ENCODE measurements around the gene VAMP5.
"Not testable (repeated sequence)": the region's sequence is repeated elsewhere in the genome, so short reads cannot be mapped to it uniquely, and the experiment has no call there.

The VAMP5 gene

DNA sequence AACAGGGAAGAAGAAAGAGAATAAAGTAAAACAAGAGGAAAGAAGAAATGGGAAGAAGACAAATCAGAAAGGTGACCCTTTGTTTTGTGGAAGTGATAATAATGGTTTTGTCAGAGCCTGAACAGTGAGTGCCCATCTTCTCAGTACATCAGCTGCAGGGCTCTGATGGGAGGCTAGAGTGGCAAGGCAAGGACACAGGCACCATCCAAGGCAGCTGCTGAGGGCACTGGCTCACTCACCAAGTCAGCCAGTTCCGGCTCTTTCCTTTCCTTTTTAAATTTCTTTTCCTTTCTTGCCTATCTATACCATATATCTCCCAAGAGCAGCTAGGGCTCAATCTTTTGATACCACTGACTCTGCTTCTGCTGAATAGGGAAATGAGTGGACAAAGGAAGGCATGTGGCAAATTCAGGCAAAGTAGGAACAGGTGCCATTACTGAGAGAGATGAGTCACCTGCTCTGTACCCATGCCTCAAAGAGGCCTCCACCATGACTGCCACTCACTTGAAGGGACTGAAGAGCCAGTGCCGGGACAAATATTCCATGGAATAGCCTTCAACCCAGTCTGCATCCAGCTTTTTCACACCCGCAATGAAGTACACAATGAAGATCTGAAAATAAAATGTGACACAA is 29.1 kb upstream of the VAMP5 start:
- TF ChIP-seq TAF1 (IDR thresholded peaks at IDR 0.05; ENCODE audit: borderline replicate concordance, low read depth, low read length) (no peak), POLR2AphosphoS5 (IDR thresholded peaks at IDR 0.05; ENCODE audit: low read depth, low read length) (no peak), POLR2A (IDR thresholded peaks at IDR 0.05; ENCODE audit: low read depth, low read length) (no peak)
- FAIRE-seq (no peak), DNase-seq (ENCODE audit: insufficient read length) (no peak)

DNA sequence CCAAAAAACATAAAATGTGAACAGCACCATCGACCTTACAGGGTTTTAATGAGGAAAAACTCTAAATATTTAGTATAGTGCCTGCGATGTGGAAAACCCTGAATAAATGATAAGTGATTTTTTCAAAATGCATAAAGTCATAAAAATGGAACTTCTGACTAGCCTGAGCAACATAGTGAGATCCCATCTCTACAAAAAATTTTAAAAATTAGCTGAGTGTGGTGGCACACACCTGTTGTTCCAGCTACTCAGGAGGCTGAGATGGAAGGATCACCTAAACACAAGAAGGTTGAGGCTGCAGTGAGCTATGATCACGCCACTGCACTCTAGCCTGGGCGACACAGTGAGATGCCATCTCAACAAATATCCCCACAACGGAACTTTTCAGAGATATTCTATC is 27.1 kb upstream of the VAMP5 start:
- no peak for TF ChIP-seq POLR2A (IDR thresholded peaks at IDR 0.05; ENCODE audit: low read depth, low read length)
- no peak for FAIRE-seq
- no peak for DNase-seq (ENCODE audit: insufficient read length)

DNA sequence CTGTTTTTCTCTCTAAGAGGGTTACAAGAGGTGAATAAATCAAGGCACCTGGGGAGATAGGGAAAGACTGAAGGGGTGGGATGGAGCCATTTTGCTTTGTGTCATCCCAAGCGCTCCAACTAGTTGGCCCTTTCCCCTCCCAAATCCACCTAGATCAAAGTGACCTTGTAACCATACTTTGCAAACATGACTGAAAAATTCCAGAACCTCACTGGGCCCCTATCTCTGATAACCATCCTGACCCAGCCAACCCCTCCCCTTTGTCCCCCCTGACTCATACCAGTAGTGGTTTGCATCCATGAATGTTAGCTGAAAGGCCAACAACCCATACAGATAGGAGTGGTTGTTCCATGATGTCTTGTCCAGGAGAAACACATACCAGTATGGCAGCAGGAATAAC is 26.1 kb upstream of the VAMP5 start:
- no peak for DNase-seq (ENCODE audit: insufficient read length)
- no peak for TF ChIP-seq POLR2A (IDR thresholded peaks at IDR 0.05; ENCODE audit: low read depth, low read length)
- no peak for TF ChIP-seq TAF1 (IDR thresholded peaks at IDR 0.05; ENCODE audit: borderline replicate concordance, low read depth, low read length)
- no peak for TF ChIP-seq POLR2AphosphoS5 (IDR thresholded peaks at IDR 0.05; ENCODE audit: low read depth, low read length)
- no peak for FAIRE-seq

DNA sequence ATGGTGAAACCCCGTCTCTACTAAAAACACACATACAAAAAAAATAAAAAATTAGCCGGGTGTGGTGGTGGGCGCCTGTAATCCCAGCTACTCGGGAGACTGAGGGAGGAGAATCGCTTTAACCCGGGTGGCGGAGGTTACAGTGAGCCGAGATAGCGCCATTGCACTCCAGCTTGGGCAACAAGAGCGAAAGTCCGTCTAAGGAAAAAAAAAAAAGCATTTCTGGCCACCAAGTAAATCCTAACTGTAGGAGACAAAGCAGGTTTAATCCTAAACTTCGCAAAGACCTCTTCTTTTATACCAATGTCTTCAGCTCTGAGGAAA is 23.9 kb upstream of the VAMP5 start:
- FAIRE-seq; DNase-seq (ENCODE audit: insufficient read length): not testable (repeated sequence)

DNA sequence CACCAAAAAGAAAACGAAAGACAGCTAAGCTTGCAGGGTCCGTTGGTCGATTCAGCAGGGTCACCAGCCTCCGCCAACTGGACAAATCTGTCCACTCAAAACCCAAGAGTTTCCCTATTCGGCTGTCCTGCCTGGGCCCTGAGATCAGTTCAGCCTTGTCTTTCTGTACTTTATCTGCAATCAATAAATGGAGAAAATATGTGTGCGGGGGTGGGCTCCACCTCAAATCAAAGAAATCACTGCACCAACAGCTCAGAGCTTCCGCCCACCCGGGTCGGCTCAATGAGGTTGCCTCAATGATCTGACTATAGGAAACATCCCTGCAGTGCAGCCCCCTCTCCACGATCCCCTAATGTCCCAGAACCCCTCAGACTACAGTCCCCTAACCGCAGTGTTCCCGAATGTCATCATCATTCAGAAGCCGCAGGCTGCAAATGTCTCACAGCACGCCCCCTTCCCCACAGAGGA is 23.4 kb upstream of the VAMP5 start:
- FAIRE-seq (no peak), DNase-seq (ENCODE audit: insufficient read length) (no peak)
- no peak for TF ChIP-seq POLR2A (IDR thresholded peaks at IDR 0.05; ENCODE audit: low read depth, low read length)
- TF ChIP-seq POLR2AphosphoS5 (IDR thresholded peaks at IDR 0.05; ENCODE audit: low read depth, low read length) = no peak
- no peak for TF ChIP-seq TAF1 (IDR thresholded peaks at IDR 0.05; ENCODE audit: borderline replicate concordance, low read depth, low read length)

DNA sequence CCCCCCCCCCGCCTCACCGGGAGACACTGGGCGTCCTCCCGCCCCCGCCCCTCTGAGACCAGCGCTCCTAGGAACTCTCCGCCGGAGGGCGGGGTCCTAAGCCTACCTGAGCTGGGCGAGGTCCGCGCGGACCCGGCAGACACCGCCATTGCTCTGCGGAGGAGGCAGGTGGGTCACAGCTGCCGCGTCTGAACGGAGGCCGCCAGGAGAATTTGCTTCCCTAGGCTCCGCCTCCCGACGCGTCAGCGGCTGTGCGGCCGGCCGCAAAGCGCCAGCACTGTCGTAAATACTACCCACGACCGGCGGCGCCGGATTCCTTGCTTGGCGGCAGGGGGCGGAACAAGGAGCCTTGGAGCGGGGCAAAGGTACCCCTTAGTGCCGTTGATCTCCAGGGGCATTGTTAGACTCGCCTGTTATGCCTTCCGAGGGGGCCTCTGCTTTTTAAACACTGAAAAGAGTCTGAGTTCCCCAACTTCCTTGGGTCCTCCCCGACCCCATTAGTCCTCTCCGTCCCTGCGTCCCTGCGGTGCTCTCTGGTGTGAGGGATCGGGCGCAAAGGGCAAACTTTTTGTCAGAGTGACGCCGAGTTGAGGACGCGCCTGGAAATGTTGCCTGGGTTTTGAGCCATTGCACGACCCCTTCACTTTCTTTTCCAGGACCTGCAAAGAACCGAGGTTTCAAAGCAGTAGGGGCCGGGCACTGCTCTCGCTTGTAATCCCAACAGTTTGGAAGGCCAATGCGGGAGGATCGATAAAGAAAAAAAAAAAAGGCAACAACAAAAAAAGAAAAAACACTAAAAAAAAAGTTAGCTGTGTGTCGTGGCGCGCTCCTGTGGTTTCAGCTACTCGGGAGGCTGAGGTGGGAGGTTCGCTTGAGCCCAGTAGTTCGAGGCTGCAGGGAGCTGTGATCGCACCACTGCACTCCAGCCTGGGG is 22.7 kb upstream of the VAMP5 start, which contains the start of gene GGCX:
Gene GGCX, minus strand, starts transcription at position 214 of the 933 bp plus-strand sequence. Its CDS starts 65 bp downstream, at position 149.
- FAIRE-seq (peak; percentile 96), DNase-seq (ENCODE audit: insufficient read length) (peak; percentile 91)
- TF ChIP-seq TAF1 (IDR thresholded peaks at IDR 0.05; ENCODE audit: borderline replicate concordance, low read depth, low read length) (peak; percentile 89), POLR2AphosphoS5 (IDR thresholded peaks at IDR 0.05; ENCODE audit: low read depth, low read length) (peak; percentile 89), POLR2A (IDR thresholded peaks at IDR 0.05; ENCODE audit: low read depth, low read length) (peak; percentile 96)

DNA sequence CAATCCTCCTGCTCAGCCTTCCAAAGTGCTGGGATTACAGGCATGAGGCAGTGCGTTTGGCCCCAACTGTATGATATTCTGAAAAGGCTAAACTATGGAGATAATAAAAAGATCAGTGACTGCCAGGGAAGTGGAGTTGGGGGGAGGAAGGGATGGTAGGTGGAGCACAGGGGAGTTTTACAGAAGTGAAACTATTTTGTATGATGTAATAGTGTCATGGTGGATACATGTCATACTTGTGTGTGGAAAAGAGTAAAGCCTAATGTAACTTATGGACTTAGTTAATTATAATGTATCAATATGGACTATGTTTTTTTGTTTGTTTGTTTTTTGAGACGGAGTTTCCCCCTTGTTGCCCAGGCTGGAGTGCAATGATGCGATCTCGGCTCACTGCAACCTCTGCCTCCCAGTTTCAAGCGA is 20.1 kb upstream of the VAMP5 start:
- TF ChIP-seq POLR2A (IDR thresholded peaks at IDR 0.05; ENCODE audit: low read depth, low read length) = no peak
- TF ChIP-seq TAF1 (IDR thresholded peaks at IDR 0.05; ENCODE audit: borderline replicate concordance, low read depth, low read length) = no peak
- TF ChIP-seq POLR2AphosphoS5 (IDR thresholded peaks at IDR 0.05; ENCODE audit: low read depth, low read length) = no peak
- no peak for FAIRE-seq
- no peak for DNase-seq (ENCODE audit: insufficient read length)

DNA sequence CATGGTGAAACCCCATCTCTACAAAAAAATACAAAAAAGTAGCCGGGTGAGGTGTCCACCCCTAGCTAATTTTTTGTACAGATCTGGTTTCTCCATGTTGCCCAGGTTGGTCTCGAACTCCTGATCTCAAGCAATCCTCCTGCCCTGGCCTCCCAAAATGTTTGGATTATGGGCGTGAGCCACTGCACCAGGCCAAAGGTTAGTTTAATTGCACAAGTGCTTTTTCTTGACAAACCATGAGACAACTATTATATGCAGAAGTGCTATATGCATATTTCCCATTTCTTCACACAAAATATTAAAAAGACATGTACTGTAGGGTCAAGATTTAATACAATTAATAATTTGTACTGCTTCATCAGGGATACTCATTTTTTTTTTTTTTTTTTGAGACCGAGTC is 18.0 kb upstream of the VAMP5 start:
- DNase-seq (ENCODE audit: insufficient read length) = no peak
- FAIRE-seq = no peak
- TF ChIP-seq POLR2AphosphoS5 (IDR thresholded peaks at IDR 0.05; ENCODE audit: low read depth, low read length) (no peak), POLR2A (IDR thresholded peaks at IDR 0.05; ENCODE audit: low read depth, low read length) (no peak), TAF1 (IDR thresholded peaks at IDR 0.05; ENCODE audit: borderline replicate concordance, low read depth, low read length) (no peak)

DNA sequence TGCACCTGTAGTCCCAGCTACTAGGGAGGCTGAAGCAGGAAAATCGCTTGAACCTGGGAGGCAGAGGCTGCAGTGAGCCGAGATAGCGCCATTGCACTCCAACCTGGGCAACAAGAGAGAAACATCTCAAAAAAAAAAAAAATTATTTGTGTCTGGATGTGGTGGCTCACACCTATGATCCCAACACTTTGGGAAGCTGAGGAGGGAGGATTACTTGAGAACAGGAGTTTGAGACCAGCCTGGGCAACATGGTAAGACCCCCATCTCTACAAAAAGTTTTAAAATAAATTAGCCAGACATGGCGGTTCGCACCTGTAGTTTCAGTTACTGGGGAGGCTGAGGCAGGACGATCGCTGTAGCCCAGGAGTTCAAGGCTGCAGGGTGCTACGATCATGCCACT is 8.5 kb upstream of the VAMP5 start:
- no peak for DNase-seq (ENCODE audit: insufficient read length)
- no peak for TF ChIP-seq POLR2AphosphoS5 (IDR thresholded peaks at IDR 0.05; ENCODE audit: low read depth, low read length)
- no peak for TF ChIP-seq POLR2A (IDR thresholded peaks at IDR 0.05; ENCODE audit: low read depth, low read length)
- TF ChIP-seq TAF1 (IDR thresholded peaks at IDR 0.05; ENCODE audit: borderline replicate concordance, low read depth, low read length) = no peak
- FAIRE-seq = no peak

DNA sequence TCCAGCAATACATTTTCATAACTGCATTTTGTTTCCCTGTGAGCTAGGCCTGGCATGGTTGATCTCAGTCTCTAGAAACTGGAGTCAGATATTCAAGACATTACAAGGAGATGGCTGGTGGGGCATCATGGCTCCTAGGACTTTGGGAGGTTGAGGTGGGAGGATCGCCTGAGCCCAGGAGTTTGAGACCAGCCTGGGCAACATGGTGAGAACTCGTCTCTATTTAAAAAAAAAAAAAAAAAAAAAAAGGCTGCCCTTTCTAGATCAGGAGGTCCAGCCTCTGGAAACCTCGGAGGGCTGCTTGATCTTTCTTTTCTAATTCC is 7.2 kb upstream of the VAMP5 start:
- DNase-seq (ENCODE audit: insufficient read length) (no peak), FAIRE-seq (no peak)
- TF ChIP-seq POLR2A (IDR thresholded peaks at IDR 0.05; ENCODE audit: low read depth, low read length) (no peak), TAF1 (IDR thresholded peaks at IDR 0.05; ENCODE audit: borderline replicate concordance, low read depth, low read length) (no peak), POLR2AphosphoS5 (IDR thresholded peaks at IDR 0.05; ENCODE audit: low read depth, low read length) (no peak)

DNA sequence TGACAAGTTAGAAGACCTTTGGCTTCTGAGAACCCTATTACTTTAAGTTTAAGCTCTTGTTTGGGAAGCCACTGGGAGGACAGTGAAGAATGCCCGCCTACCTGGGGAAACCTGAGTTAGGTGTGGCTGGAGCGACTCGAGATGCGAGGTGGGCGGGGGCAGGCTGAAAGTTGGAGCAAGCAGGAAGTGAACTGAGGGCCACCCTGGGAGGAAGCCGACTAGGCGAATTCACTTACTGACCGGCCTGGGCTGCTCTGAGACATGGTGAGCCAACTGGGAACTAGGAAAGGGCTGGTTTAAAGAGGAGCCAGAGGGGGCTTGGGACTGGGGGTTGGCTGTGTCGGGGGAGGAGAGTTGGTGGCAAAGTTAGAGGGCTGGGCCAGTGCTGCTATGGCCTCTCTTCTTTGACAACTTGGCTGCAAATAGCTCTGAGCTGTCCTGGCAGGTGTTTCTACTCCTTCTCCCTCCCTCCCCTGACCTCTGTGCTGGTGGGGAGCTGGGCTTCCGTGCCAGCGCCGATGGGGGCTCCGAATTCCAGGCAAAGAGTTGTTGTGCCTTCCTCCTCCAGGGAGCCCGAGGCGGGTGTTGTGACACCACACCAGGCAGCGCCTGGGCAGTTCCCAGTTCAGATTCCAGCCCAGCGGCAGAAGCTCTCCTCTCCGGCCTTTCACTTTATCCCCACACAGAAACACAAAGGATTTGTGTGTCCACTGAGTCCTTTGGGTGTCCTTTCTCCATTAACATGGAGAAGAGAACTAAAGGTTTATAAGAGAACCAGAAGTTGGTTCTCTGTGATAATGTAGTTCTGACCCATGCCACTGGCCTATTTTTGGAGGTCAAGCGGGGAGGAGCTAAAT is 6.6 kb upstream of the VAMP5 start, which contains the start of gene VAMP8:
Gene VAMP8, plus strand, starts transcription at position 201 of the 857 bp plus-strand sequence. Its CDS starts 61 bp downstream, at position 262.
- peak; percentile 68 for DNase-seq (ENCODE audit: insufficient read length)
- peak; percentile 70 for FAIRE-seq
- TF ChIP-seq TAF1 (IDR thresholded peaks at IDR 0.05; ENCODE audit: borderline replicate concordance, low read depth, low read length) (0 out of 2 replicates have a peak, but pooled peaks have one; percentile 9), POLR2A (IDR thresholded peaks at IDR 0.05; ENCODE audit: low read depth, low read length) (peak; percentile 48; the same call in 1 of the 2 replicates), POLR2AphosphoS5 (IDR thresholded peaks at IDR 0.05; ENCODE audit: low read depth, low read length) (0 out of 2 replicates have a peak, but pooled peaks have one; percentile 25)

Data from GM12892 (cell line).